B cell (primary cell): ENCODE measurements around the gene CKAP2L. TPM values are rescaled to one million over a fixed set of nuclear protein-coding genes. Genes with fewer than 3 reads are reported as not detected.

Experiments
- ATAC-seq: fragments of 200-7000 bp; cut with Tn5 transposase; one replicate; pipeline ENCODE4 v1.10.0; 2021; ENCODE audit warnings: low read depth, mild to moderate bottlenecking, moderate number of reproducible peaks, moderate library complexity
- CTCF ChIA-PET: fragments of 350-600 bp; sonication (Branson Sonifier 250); formaldehyde crosslinking; loops from one replicate; lab custom pipeline; 2021; ENCODE audit warnings: antibody characterized with exemption, inconsistent platforms; lab: Charles Lee
- POLR2A ChIA-PET: fragments of 350-600 bp; sonication (Branson Sonifier 250); formaldehyde crosslinking; loops from one replicate; lab custom pipeline; 2021; ENCODE audit warnings: antibody characterized with exemption; lab: Charles Lee
- DNase-seq: peaks from one replicate; pipeline ENCODE4 v3.0.0; 2013
- H2AFZ ChIP-seq: 2 replicates; pipeline ENCODE4 v1.6.1; 2012; ENCODE audit warnings: mild to moderate bottlenecking, low read depth, low read length; ENCODE audit not compliant: insufficient read depth, poor library complexity, severe bottlenecking
- H3K27ac ChIP-seq, 2 donors: 1 replicate in 1 of 2; 2 replicates in 1 of 2; pipeline ENCODE4 v1.5.1; 2012 to 2013; ENCODE audit warnings: low read length in 2 of 2, mild to moderate bottlenecking in 2 of 2, moderate library complexity in 1 of 2
- H3K27me3 ChIP-seq, 4 experiments: fragments of 200-600 bp in 1 of 4; sonication (generic) in 1 of 4; replicated peaks in 1 of 4; 1 replicate in 2 of 4; 2 replicates in 2 of 4; pipeline versions ENCODE4 v1.6.1 to v1.7.0; 2013 to 2016; ENCODE audit warnings: low read length in 3 of 4, mild to moderate bottlenecking in 2 of 4, mixed read lengths in 1 of 4, moderate library complexity in 1 of 4; ENCODE audit not compliant: insufficient read depth in 4 of 4, control insufficient read depth in 3 of 4; ENCODE audit errors: control extremely low read depth in 1 of 4
- H3K36me3 ChIP-seq, 2 experiments: replicated peaks in 1 of 2; 1 replicate in 1 of 2; 2 replicates in 1 of 2; pipeline versions ENCODE4 v1.6.1 to v1.7.1; 2013; ENCODE audit warnings: low read length in 1 of 2; ENCODE audit not compliant: insufficient read depth in 2 of 2, control insufficient read depth in 1 of 2; ENCODE audit errors: control extremely low read depth in 1 of 2, extremely low read depth in 1 of 2
- H3K4me1 ChIP-seq, 2 donors: fragments of 200-600 bp in 1 of 2; sonication (generic) in 1 of 2; 1 replicate in 1 of 2; 2 replicates in 1 of 2; pipeline versions ENCODE4 v1.5.1 to v1.6.1; 2013 to 2017; ENCODE audit warnings: low read length in 2 of 2; ENCODE audit not compliant: control insufficient read depth in 2 of 2, insufficient read depth in 2 of 2
- H3K4me2 ChIP-seq: replicated peaks from 2 replicates; pipeline ENCODE3; 2012; ENCODE audit warnings: mild to moderate bottlenecking, low read depth, low read length; ENCODE audit not compliant: poor library complexity, severe bottlenecking
- H3K4me3 ChIP-seq, 5 experiments: fragments of 200-600 bp in 1 of 5; sonication (generic) in 1 of 5; 1 replicate in 3 of 5; 2 replicates in 2 of 5; pipeline versions ENCODE4 v1.5.1 to v1.7.0; 2011 to 2016; ENCODE audit warnings: low read length in 4 of 5, mild to moderate bottlenecking in 4 of 5, low read depth in 2 of 5, control low read depth in 1 of 5, moderate library complexity in 1 of 5; ENCODE audit not compliant: insufficient read depth in 1 of 5; ENCODE audit errors: control extremely low read depth in 1 of 5, extremely low read depth in 1 of 5
- H3K79me2 ChIP-seq: fragments of 200-600 bp; sonication (generic); one replicate; pipeline ENCODE4 v1.6.0; 2016; ENCODE audit warnings: low read length; ENCODE audit not compliant: control insufficient read depth, insufficient read depth
- H3K9ac ChIP-seq: fragments of 200-600 bp; sonication (generic); 2 replicates; pipeline ENCODE4 v1.6.1; 2017; ENCODE audit warnings: mild to moderate bottlenecking, low read length, moderate library complexity
- H3K9me3 ChIP-seq, 3 donors: one replicate each; pipeline versions ENCODE4 v1.6.1 to v1.7.1; 2013; ENCODE audit warnings: low read length in 2 of 3; ENCODE audit not compliant: control insufficient read depth in 2 of 3, insufficient read depth in 1 of 3; ENCODE audit errors: control extremely low read depth in 1 of 3
- H4K20me1 ChIP-seq: 2 replicates; pipeline ENCODE4 v1.6.0; 2012; ENCODE audit warnings: mild to moderate bottlenecking, low read length; ENCODE audit not compliant: insufficient read depth, control insufficient read depth, poor library complexity, severe bottlenecking
- H3K27ac Mint-ChIP-seq: one replicate; pipeline ENCODE4 v1.8.0; 2021; ENCODE audit warnings: mixed read lengths
- H3K27me3 Mint-ChIP-seq: one replicate; pipeline ENCODE4 v1.8.0; 2021; ENCODE audit warnings: mixed read lengths
- H3K4me1 Mint-ChIP-seq: one replicate; pipeline ENCODE4 v1.8.0; 2021; ENCODE audit warnings: mixed read lengths
- H3K4me3 Mint-ChIP-seq: one replicate; pipeline ENCODE4 v1.8.0; 2021; ENCODE audit warnings: mixed read lengths
- H3K9me3 Mint-ChIP-seq: one replicate; pipeline ENCODE4 v1.8.0; 2022; ENCODE audit warnings: mixed read lengths; ENCODE audit not compliant: insufficient read depth
- EZH2 ChIP-seq: IDR thresholded peaks from 2 replicates; pipeline ENCODE4 v1.6.1; 2012; ENCODE audit warnings: borderline replicate concordance, low read depth, mild to moderate bottlenecking, moderate library complexity, low read length; ENCODE audit not compliant: insufficient read depth, poor library complexity, severe bottlenecking
- WGBS: methylation state at CpG from one replicate; pipeline ENCODE4 v1.1.5; 2013; ENCODE audit warnings: missing lambda C conversion rate; ENCODE audit not compliant: insufficient coverage; 5-methylcytosine and 5-hydroxymethylcytosine counted together
- intact Hi-C: fragments of 100-400 bp; cut with micrococcal nuclease; formaldehyde crosslinking; loops from one replicate; pipeline ENCODE4 v1.10.0; 2022
- polyA plus RNA-seq: library from polyadenylated mRNA; depleted of rRNA; stranded (reverse); fragments of >200 nt; gene quantifications from 2 replicates; pipeline ENCODE4 v1.2.3, GENCODE V29; 2012
- total RNA-seq, 2 donors: library from RNA; stranded (reverse); fragments of 120-200 nt in 1 of 2; gene quantifications; 1 replicate in 1 of 2; 2 replicates in 1 of 2; pipeline versions ENCODE4 v1.2.3 to v1.2.4, GENCODE V29; 2013 to 2022
- TF ChIP-seq, protein P1 (sequence below): fragments of 200-600 bp; IDR thresholded peaks from one replicate; pipeline ENCODE4 v1.8.0; 2022; ENCODE audit warnings: antibody characterized with exemption, mild to moderate bottlenecking

Gene CKAP2L
- total and polyA plus RNA-seq, 2 donors (not counting 1 experiment from before 2014, with no cell fraction given): 0.01 to 0.25 TPM

- H3K4me1 Mint-ChIP-seq: peaks cover 18% of the 10 kb centered on the region
- Histone ChIP-seq H3K4me2 (no peak overlapping the region), H3K9me3 (peaks cover 0 to 4% (median 2%) of the 10 kb centered on the region in 3 donors), H3K27ac (no peak overlapping the region), H3K4me3 (no peak overlapping the region), H4K20me1 (no peaks in the 10 kb centered on the region), H3K9ac (no peak overlapping the region), H2AFZ (no peak overlapping the region), H3K79me2 (no peaks in the 10 kb centered on the region), H3K27me3 (no peaks in the 10 kb centered on the region), H3K4me1 (peaks cover 9 to 14% of the 10 kb centered on the region in 2 donors), H3K36me3 (no peaks in the 10 kb centered on the region)
- CTCF ChIA-PET: no interaction called here
- H3K27ac Mint-ChIP-seq: no peak overlapping the region
- no peak for DNase-seq
- no peak for ATAC-seq
- 100% methylated on average over 1 of the region's 3 CpGs for WGBS
- POLR2A ChIA-PET: no interaction called here
- TF ChIP-seq, protein P1, sequence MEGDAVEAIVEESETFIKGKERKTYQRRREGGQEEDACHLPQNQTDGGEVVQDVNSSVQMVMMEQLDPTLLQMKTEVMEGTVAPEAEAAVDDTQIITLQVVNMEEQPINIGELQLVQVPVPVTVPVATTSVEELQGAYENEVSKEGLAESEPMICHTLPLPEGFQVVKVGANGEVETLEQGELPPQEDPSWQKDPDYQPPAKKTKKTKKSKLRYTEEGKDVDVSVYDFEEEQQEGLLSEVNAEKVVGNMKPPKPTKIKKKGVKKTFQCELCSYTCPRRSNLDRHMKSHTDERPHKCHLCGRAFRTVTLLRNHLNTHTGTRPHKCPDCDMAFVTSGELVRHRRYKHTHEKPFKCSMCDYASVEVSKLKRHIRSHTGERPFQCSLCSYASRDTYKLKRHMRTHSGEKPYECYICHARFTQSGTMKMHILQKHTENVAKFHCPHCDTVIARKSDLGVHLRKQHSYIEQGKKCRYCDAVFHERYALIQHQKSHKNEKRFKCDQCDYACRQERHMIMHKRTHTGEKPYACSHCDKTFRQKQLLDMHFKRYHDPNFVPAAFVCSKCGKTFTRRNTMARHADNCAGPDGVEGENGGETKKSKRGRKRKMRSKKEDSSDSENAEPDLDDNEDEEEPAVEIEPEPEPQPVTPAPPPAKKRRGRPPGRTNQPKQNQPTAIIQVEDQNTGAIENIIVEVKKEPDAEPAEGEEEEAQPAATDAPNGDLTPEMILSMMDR: no peak
- no peak for TF ChIP-seq EZH2
- H3K9me3 Mint-ChIP-seq: peaks cover 6% of the 10 kb centered on the region
- intact Hi-C loops: no loop called here
- no peaks in the 10 kb centered on the region for H3K27me3 Mint-ChIP-seq
- H3K4me3 Mint-ChIP-seq: no peak overlapping the region
Measured at GRCh38 chr2:112807233-112807807, 42.9 kb upstream of the CKAP2L start.

- ATAC-seq (peak; percentile 36), DNase-seq (peak; percentile 24)
- CTCF ChIA-PET: no interaction called here
- no peaks in the 10 kb centered on the region for H3K79me2 ChIP-seq
- H3K9ac ChIP-seq: no peak overlapping the region
- H3K27me3 ChIP-seq: no peaks in the 10 kb centered on the region
- peaks cover 6% of the 10 kb centered on the region for H3K9me3 Mint-ChIP-seq
- peaks cover 0 to 4% of the 10 kb centered on the region in 2 donors for H3K4me1 ChIP-seq
- H3K27ac Mint-ChIP-seq: peak overlapping the region; percentile 51
- no peaks in the 10 kb centered on the region for H3K27me3 Mint-ChIP-seq
- H3K27ac ChIP-seq: no peak overlapping the region
- H3K4me3 Mint-ChIP-seq: peak overlapping the region; percentile 24
- H3K36me3 ChIP-seq: no peaks in the 10 kb centered on the region
- no peak overlapping the region for H3K4me3 ChIP-seq
- H3K4me2 ChIP-seq: peak overlapping the region; percentile 18
- H4K20me1 ChIP-seq: no peaks in the 10 kb centered on the region
- H2AFZ ChIP-seq: peak overlapping the region; percentile 29
- POLR2A ChIA-PET: no interaction called here
- H3K4me1 Mint-ChIP-seq: peaks cover 6% of the 10 kb centered on the region
- intact Hi-C loops: no loop called here
- TF ChIP-seq EZH2: no peak
- TF ChIP-seq, protein P1: no peak
- H3K9me3 ChIP-seq: peaks cover 0 to 4% (median 2%) of the 10 kb centered on the region in 3 donors
- 72% methylated on average over 9 of the region's 11 CpGs for WGBS
Measured at GRCh38 chr2:112805542-112805941, 41.1 kb upstream of the CKAP2L start.
